ENCODE measurements around the gene DKK2.

Gene DKK2

GRCh38 chr4:106951891-106952290, 84.2 kb downstream of the DKK2 start:
- Histone ChIP-seq H3K4me3 (ENCODE audit: low read depth in 1 of 2, low read length in 1 of 2) (no peak overlapping the region), H3K36me3 (no peaks in the 10 kb centered on the region), H3K27ac (no peak overlapping the region), H3K27me3 (no peaks in the 10 kb centered on the region), H3K4me1 (ENCODE audit: control insufficient read depth in 1 of 2, insufficient read depth in 1 of 2, low read depth in 1 of 2, low read length in 1 of 2) (no peaks in the 10 kb centered on the region), H3K9me3 (no peaks in the 10 kb centered on the region)
- no peak for TF ChIP-seq CTCF (IDR thresholded peaks at IDR 0.05)

GRCh38 chr4:106941841-106942240, 94.3 kb downstream of the DKK2 start:
- Histone ChIP-seq H3K27me3 (no peaks in the 10 kb centered on the region), H3K4me1 (ENCODE audit: control insufficient read depth in 1 of 2, insufficient read depth in 1 of 2, low read depth in 1 of 2, low read length in 1 of 2) (no peaks in the 10 kb centered on the region), H3K9me3 (no peaks in the 10 kb centered on the region), H3K27ac (no peak overlapping the region), H3K36me3 (no peaks in the 10 kb centered on the region), H3K4me3 (ENCODE audit: low read depth in 1 of 2, low read length in 1 of 2) (no peak overlapping the region)
- no peak for TF ChIP-seq CTCF (IDR thresholded peaks at IDR 0.05)

- H3K27ac ChIP-seq: no peak overlapping the region
These were observed 105.6 kb downstream of the DKK2 start for GRCh38 chr4:106930522-106930921.

GRCh38 chr4:106929248-106929647, 106.9 kb downstream of the DKK2 start:
- Histone ChIP-seq H3K4me3 (ENCODE audit: low read depth in 1 of 2, low read length in 1 of 2) (no peak overlapping the region), H3K4me1 (ENCODE audit: control insufficient read depth in 1 of 2, insufficient read depth in 1 of 2, low read depth in 1 of 2, low read length in 1 of 2) (no peaks in the 10 kb centered on the region), H3K27ac (no peak overlapping the region), H3K36me3 (no peaks in the 10 kb centered on the region), H3K9me3 (no peaks in the 10 kb centered on the region), H3K27me3 (no peaks in the 10 kb centered on the region)
- TF ChIP-seq CTCF (IDR thresholded peaks at IDR 0.05): no peak

More at GRCh38 chr4:106930522-106930921, 105.6 kb downstream of the DKK2 start:
- H3K9me3 ChIP-seq: no peaks in the 10 kb centered on the region
- no peak for TF ChIP-seq CTCF (IDR thresholded peaks at IDR 0.05)
- H3K4me1 ChIP-seq (ENCODE audit: control insufficient read depth in 1 of 2, insufficient read depth in 1 of 2, low read depth in 1 of 2, low read length in 1 of 2): no peaks in the 10 kb centered on the region
- no peaks in the 10 kb centered on the region for H3K36me3 ChIP-seq
- no peaks in the 10 kb centered on the region for H3K27me3 ChIP-seq
- no peak overlapping the region for H3K4me3 ChIP-seq (ENCODE audit: low read depth in 1 of 2, low read length in 1 of 2)

- Histone ChIP-seq H3K9me3 (no peaks in the 10 kb centered on the region), H3K4me1 (ENCODE audit: control insufficient read depth in 1 of 2, insufficient read depth in 1 of 2, low read depth in 1 of 2, low read length in 1 of 2) (peaks cover 0 to 6% of the 10 kb centered on the region in 2 experiments), H3K27me3 (no peaks in the 10 kb centered on the region), H3K4me3 (ENCODE audit: low read depth in 1 of 2, low read length in 1 of 2) (no peak overlapping the region), H3K36me3 (no peaks in the 10 kb centered on the region), H3K27ac (no peak overlapping the region)
- no peak for TF ChIP-seq CTCF (IDR thresholded peaks at IDR 0.05)
These were observed 121.9 kb downstream of the DKK2 start for GRCh38 chr4:106914223-106914622.

Measured in neutrophil (primary cell).